A549 (cell line): ENCODE results near the gene CNTNAP2.

Experiments used
- CHD2 ChIP-seq: fragments of 150-350 bp; IDR thresholded peaks from 2 replicates; pipeline ENCODE4 v1.6.1; 2014; ENCODE audit warnings: low read length; ENCODE audit not compliant: partially characterized antibody
- CHD4 ChIP-seq: fragments of 200-600 bp; sonication (generic); IDR thresholded peaks from 2 replicates; pipeline ENCODE4 v1.6.1; 2016; ENCODE audit warnings: antibody characterized with exemption, mild to moderate bottlenecking, borderline replicate concordance
- FOXS1 ChIP-seq: fragments of 250-450 bp; sonication (Bioruptor Pico); IDR thresholded peaks from 2 replicates; pipeline ENCODE4 v1.5.0; 2020; ENCODE audit warnings: mild to moderate bottlenecking, moderate library complexity
- POLR2A ChIP-seq: IDR thresholded peaks from 2 replicates; pipeline ENCODE4 v1.6.1; 2012; ENCODE audit warnings: mild to moderate bottlenecking, low read length
- RFX5 ChIP-seq: fragments of 450-650 bp; IDR thresholded peaks from 2 replicates; pipeline ENCODE4 v1.7.1; 2014; ENCODE audit warnings: antibody characterized with exemption, mild to moderate bottlenecking, moderate library complexity
- TF ChIP-seq, protein P1 (sequence below): IDR thresholded peaks from 2 replicates; pipeline ENCODE4 v1.6.1; 2012

DNA sequence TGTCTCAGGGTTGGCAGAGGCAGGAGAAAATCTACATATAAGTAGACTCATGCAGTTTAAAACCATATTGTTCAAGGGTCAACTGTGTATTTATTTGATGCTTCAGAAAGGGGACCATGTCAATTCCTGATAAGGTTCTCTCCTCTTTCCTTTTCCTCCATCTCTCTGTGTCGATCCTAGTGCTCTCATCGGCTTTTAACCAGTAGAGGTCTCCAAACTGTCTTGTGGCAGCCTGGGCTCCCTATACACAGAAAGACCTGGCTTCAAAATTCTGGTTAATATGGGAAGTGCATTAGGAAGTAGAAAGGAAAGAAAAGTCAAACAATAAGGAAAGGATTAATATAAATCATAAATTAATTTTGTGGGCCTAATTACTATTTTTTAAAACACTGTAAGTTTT is 2169.5 kb downstream of the CNTNAP2 start:
- TF ChIP-seq, protein P1, sequence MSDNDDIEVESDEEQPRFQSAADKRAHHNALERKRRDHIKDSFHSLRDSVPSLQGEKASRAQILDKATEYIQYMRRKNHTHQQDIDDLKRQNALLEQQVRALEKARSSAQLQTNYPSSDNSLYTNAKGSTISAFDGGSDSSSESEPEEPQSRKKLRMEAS: no peak
- TF ChIP-seq RFX5 (no peak), CHD2 (no peak), FOXS1 (no peak), POLR2A (no peak), CHD4 (no peak)
